ENCODE results near the gene WDPCP. TPM values are rescaled to one million over a fixed set of nuclear protein-coding genes. Genes with fewer than 3 reads are reported as not detected.
"Not testable (repeated sequence)": the region's sequence is repeated elsewhere in the genome, so short reads cannot be mapped to it uniquely, and the experiment has no call there.

The WDPCP gene
- total RNA-seq, 1 donor from 2014 or later, result 13.3 TPM

DNA sequence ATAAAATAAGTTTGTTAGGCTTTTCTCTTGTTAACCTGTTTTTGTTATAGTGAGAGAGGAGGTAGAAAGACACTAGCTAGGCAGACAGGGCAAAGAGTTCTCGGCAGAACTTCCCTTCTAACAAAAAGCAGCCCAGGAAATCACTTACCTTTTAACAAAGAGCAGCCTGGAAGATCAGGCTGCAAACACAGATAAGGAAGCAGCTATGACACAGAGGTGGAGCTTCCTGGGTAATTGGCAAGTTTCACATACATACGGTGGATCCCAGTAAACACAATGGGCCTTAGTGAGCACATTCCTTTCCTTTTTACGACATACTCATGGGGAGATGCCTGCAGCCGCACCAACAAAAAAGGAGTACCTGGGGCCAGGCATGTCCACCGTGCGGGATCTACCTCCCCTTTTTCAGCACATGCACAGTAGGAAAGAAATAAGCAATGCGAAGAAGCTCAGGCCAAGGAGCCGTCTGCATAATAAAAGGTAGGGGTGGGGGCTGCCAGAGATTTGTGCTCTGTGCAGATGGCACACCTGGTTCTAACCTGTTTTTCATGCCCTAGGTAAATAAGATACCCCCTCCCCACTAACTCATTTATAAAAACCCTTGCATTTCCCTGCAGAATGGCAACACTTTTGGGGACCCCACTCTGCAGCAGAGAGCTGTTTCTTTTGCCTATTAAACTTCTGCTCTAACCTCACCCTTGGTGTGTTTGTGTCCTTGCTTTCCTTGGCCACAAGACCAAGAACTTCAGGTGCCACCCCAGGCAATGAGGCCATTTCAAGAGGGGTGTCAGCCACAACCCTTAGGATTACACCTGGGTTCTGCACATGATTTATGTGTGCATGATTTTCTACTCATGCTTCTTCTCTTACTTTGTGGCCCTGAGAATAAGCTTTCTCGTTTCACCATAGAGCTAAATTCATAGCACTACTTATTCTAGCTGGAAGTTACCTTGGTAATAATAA is 27.0 kb upstream of the WDPCP start:
- TF ChIP-seq POLR2A (IDR thresholded peaks at IDR 0.05) (no peak), POLR2AphosphoS5 (IDR thresholded peaks at IDR 0.05; ENCODE audit: insufficient read depth in 1 of 2, low read depth in 1 of 2) (no peak)
- TF ChIP-seq, protein P1, sequence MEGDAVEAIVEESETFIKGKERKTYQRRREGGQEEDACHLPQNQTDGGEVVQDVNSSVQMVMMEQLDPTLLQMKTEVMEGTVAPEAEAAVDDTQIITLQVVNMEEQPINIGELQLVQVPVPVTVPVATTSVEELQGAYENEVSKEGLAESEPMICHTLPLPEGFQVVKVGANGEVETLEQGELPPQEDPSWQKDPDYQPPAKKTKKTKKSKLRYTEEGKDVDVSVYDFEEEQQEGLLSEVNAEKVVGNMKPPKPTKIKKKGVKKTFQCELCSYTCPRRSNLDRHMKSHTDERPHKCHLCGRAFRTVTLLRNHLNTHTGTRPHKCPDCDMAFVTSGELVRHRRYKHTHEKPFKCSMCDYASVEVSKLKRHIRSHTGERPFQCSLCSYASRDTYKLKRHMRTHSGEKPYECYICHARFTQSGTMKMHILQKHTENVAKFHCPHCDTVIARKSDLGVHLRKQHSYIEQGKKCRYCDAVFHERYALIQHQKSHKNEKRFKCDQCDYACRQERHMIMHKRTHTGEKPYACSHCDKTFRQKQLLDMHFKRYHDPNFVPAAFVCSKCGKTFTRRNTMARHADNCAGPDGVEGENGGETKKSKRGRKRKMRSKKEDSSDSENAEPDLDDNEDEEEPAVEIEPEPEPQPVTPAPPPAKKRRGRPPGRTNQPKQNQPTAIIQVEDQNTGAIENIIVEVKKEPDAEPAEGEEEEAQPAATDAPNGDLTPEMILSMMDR (IDR thresholded peaks at IDR 0.05), result no peak
- no peaks in the 10 kb centered on the region for H3K27me3 ChIP-seq
- no peaks in the 10 kb centered on the region for H3K4me1 ChIP-seq
- H3K9me3 ChIP-seq, result no peaks in the 10 kb centered on the region
- no peak overlapping the region for H3K4me3 ChIP-seq
- no peak for DNase-seq (ENCODE audit: extremely low spot score in 2 of 2)
- intact Hi-C loops (cut with DNase I), result no loop called here
- no peak overlapping the region for H3K27ac ChIP-seq
- H3K36me3 ChIP-seq, result no peaks in the 10 kb centered on the region

DNA sequence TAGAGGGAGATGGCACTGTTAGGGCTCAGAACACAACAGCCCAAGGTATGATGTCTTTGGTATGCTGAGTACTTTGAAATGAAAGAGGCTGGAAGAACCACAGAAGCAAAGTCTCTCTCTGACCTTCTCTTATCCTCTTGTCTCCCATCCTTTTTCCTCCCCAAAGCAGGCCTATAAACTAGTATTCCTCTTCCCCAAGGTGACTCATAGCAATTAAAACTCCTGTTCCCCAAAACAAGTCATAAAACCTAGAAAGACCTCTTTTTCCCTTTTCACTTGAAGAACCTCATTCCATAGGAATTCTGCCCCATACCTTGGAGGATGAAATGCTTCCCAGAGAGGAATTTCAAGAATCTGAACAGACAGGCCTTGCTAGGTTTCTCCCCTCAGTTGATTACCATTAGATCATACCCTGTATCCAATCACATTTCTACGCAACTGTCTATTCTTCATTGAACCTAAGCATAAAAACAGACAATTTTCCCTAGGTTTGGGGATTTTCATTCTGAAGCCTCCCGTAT is 26.2 kb upstream of the WDPCP start:
- Histone ChIP-seq H3K27ac (no peak overlapping the region), H3K4me1 (no peaks in the 10 kb centered on the region), H3K36me3 (no peaks in the 10 kb centered on the region), H3K9me3 (no peaks in the 10 kb centered on the region), H3K27me3 (no peaks in the 10 kb centered on the region), H3K4me3 (no peak overlapping the region)
- no peak for DNase-seq (ENCODE audit: extremely low spot score in 2 of 2)
- intact Hi-C loops (cut with DNase I), result no loop called here
- TF ChIP-seq POLR2A (IDR thresholded peaks at IDR 0.05), result no peak
- no peak for TF ChIP-seq POLR2AphosphoS5 (IDR thresholded peaks at IDR 0.05; ENCODE audit: insufficient read depth in 1 of 2, low read depth in 1 of 2)
- TF ChIP-seq, protein P1 (IDR thresholded peaks at IDR 0.05), result no peak

DNA sequence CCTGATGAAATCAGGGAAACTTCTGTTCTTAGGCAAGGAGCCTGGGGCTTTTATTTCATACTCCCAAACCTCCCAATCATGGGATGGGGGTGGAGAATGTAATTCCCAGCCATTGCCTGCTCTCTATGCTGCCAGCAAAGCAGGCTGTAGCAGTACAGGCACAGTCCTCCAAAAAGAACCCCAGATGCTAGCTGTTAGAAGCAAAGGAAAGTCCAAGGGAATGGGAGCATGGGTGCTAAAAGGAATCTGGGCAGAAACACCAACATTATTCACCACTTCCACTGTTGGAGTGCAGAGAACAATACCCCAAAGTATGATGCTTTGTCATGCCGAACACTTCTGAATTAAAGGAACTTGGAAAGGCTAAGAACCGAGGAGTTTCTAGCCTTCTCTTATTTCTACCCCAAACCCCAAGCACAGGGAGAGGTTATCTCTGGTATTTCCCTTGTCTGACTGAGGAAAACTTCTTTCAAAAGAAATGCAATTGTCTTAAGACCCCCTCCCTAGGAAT is 25.2 kb upstream of the WDPCP start:
- Histone ChIP-seq H3K27me3 (no peaks in the 10 kb centered on the region), H3K4me1 (no peaks in the 10 kb centered on the region), H3K9me3 (no peaks in the 10 kb centered on the region), H3K27ac (no peak overlapping the region), H3K36me3 (no peaks in the 10 kb centered on the region), H3K4me3 (no peak overlapping the region)
- no peak for TF ChIP-seq POLR2AphosphoS5 (IDR thresholded peaks at IDR 0.05; ENCODE audit: insufficient read depth in 1 of 2, low read depth in 1 of 2)
- TF ChIP-seq, protein P1 (IDR thresholded peaks at IDR 0.05), result no peak
- TF ChIP-seq POLR2A (IDR thresholded peaks at IDR 0.05), result no peak
- DNase-seq (ENCODE audit: extremely low spot score in 2 of 2), result no peak
- intact Hi-C loops (cut with DNase I), result no loop called here

DNA sequence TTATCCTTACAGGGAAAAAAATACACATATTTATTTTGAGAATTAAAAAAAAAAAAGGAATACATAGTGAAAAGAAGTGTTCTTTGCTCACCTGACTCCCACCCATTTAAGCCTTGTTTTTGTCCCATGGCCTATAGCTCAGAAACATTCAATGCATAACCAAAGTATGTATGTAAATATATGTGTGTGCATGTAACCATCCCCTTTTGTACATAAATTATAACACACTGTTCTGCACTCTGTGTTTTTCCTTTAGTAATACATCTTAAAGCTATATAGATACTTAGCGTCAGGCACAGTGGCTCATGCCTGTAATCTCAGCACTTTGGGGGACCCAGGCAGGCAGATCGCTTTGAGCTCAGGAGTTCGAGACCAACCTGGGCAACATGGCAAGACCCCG is 22.2 kb upstream of the WDPCP start:
- no peaks in the 10 kb centered on the region for H3K9me3 ChIP-seq
- H3K27ac ChIP-seq, result no peak overlapping the region
- TF ChIP-seq POLR2AphosphoS5 (IDR thresholded peaks at IDR 0.05; ENCODE audit: insufficient read depth in 1 of 2, low read depth in 1 of 2), result no peak
- no peak for TF ChIP-seq POLR2A (IDR thresholded peaks at IDR 0.05)
- TF ChIP-seq, protein P1 (IDR thresholded peaks at IDR 0.05), result no peak
- H3K4me3 ChIP-seq, result no peak overlapping the region
- no peaks in the 10 kb centered on the region for H3K27me3 ChIP-seq
- intact Hi-C loops (cut with DNase I), result no loop called here
- no peaks in the 10 kb centered on the region for H3K4me1 ChIP-seq
- peaks cover 0 to 16% of the 10 kb centered on the region in 2 donors for H3K36me3 ChIP-seq
- no peak for DNase-seq (ENCODE audit: extremely low spot score in 2 of 2)

DNA sequence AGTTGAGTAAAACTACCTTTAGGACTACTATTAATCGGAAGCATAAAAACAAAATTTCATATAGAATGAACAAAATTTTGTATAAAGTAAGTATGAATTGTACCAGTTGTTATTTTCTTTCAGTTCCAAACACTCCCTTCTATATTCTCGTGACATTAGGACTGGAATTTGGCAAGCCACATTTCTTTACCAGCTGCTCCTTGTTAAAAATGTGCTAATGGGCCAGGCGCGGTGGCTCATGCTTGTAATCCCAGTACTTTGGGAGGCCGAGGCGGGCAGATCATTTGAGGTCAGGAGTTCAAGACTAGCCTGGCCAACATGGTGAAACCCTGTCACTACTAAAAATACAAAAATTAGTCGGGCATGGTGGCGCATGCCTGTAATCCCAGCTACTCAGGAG is 20.6 kb upstream of the WDPCP start:
- peaks cover 0 to 26% of the 10 kb centered on the region in 2 donors for H3K36me3 ChIP-seq
- H3K4me1 ChIP-seq; DNase-seq (ENCODE audit: extremely low spot score in 2 of 2); H3K27me3 ChIP-seq; H3K27ac ChIP-seq; H3K4me3 ChIP-seq; H3K9me3 ChIP-seq; intact Hi-C loops (cut with DNase I): not testable (repeated sequence)

All from vagina (tissue), 2 donors.